Measurements from ENCODE around the gene FGD6.

Gene FGD6

GRCh38 chr12:95220726-95221125 lies 3.5 kb upstream of the FGD6 start:
- H3K27ac ChIP-seq: no peak overlapping the region
- TF ChIP-seq CTCF (IDR thresholded peaks at IDR 0.05; ENCODE audit: low read depth, low read length): no peak

GRCh38 chr12:95220190-95220589 lies 2.9 kb upstream of the FGD6 start:
- no peak for DNase-seq
- no peaks in the 10 kb centered on the region for H3K27me3 ChIP-seq (ENCODE audit: insufficient read depth, low read depth, severe bottlenecking)
- TF ChIP-seq CTCF (IDR thresholded peaks at IDR 0.05; ENCODE audit: low read depth, low read length): no peak
- H3K4me3 ChIP-seq (ENCODE audit: low read depth, low read length): no peak overlapping the region
- peaks cover 21% of the 10 kb centered on the region for H3K36me3 ChIP-seq
- H3K27ac ChIP-seq: no peak overlapping the region
- no peaks in the 10 kb centered on the region for H3K9me3 ChIP-seq (ENCODE audit: severe bottlenecking)

More at GRCh38 chr12:95220726-95221125, 3.5 kb upstream of the FGD6 start:
- Histone ChIP-seq H3K36me3 (peaks cover 23% of the 10 kb centered on the region), H3K27me3 (ENCODE audit: insufficient read depth, low read depth, severe bottlenecking) (no peaks in the 10 kb centered on the region), H3K9me3 (ENCODE audit: severe bottlenecking) (no peaks in the 10 kb centered on the region), H3K4me3 (ENCODE audit: low read depth, low read length) (no peak overlapping the region)
- no peak for DNase-seq

DNA sequence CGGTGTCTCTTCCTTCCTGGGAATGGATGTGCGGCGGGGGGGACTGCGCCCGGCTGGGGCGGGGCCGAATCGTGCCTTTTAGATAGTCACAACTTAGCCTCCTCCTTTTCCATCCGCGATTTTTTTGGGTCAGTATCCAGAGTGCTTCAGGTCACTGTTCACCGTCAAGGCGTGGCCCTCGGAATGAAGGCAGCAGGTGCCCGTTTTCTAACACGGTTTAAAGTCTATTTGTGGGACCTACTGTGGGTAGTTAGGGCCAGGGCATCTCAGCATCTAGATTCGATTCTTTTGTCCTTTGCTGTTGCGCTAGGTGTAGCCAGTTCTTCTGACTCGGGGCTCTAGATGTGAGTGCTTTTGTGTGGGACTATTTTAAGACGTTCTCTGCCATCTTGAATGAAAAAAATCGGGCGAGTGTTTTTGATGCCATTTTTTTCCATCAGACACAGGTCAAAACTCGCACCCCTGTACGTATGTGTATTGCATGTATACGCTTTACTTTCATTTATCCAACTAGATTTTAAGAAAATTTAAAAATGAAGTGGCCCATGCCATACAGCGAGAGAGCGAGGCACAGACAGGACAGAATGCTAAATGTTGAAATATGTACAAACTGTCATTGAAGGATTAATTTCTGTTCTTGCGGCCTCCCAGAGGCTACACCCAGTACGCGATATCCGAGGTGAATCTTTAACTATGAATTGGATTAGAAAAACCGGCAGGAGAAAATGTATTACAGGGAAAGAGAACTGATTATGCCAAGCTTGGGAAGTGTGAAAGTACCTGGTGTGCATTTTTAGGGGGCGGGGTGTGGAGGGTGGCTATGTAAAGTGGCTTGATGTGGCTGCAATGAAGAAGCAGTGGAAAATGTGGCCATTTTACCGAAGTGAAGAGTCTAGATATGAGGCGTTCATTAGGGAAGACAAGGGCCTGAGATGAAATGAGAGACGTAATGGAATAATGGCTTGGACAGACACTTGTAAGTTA lies 1.2 kb upstream of the FGD6 start:
- Histone ChIP-seq H3K27me3 (ENCODE audit: insufficient read depth, low read depth, severe bottlenecking) (no peaks in the 10 kb centered on the region), H3K4me3 (ENCODE audit: low read depth, low read length) (peak overlapping the region; percentile 98), H3K9me3 (ENCODE audit: severe bottlenecking) (no peaks in the 10 kb centered on the region), H3K36me3 (peaks cover 7% of the 10 kb centered on the region), H3K27ac (peak overlapping the region; percentile 90)
- DNase-seq: peak; percentile 13
- TF ChIP-seq CTCF (IDR thresholded peaks at IDR 0.05; ENCODE audit: low read depth, low read length): no peak

DNA sequence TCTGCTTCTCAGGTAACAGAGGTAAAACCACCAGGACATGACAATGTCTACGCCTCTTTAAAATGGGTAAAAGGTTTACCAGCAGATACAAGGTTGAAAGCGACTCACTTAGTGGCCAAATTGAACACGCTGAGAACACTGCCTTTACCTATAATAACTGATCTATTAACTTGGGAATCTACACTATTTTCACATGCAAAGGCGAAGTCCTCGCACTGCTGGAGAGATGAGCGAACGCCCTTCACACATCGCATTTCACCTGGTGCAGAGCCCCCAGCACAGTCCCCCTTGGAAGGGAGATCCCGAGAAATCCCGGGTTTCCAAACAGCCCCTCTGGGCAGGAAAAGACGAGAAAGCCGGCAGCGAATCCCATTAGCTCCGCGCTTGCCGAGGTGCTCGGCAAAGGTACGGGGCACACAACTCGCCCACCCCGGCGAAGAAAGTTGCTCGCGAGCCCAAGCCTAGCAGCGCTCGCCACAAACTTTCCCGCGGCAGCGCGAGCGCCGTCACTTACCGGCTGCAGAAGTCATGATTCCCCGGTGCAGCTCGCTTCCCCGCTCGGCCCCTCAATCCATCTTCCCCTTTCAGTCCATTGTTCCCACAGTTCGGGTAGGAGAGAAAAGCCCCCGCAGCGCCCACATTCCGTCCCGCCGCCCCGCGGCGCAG lies 423 bp downstream of the FGD6 start:
- peak overlapping the region; percentile 85 for H3K27ac ChIP-seq
- peaks cover 7% of the 10 kb centered on the region for H3K36me3 ChIP-seq
- no peak for TF ChIP-seq CTCF (IDR thresholded peaks at IDR 0.05; ENCODE audit: low read depth, low read length)
- peak overlapping the region; percentile 98 for H3K4me3 ChIP-seq (ENCODE audit: low read depth, low read length)
- DNase-seq: no peak
- no peaks in the 10 kb centered on the region for H3K27me3 ChIP-seq (ENCODE audit: insufficient read depth, low read depth, severe bottlenecking)
- no peaks in the 10 kb centered on the region for H3K9me3 ChIP-seq (ENCODE audit: severe bottlenecking)

DNA sequence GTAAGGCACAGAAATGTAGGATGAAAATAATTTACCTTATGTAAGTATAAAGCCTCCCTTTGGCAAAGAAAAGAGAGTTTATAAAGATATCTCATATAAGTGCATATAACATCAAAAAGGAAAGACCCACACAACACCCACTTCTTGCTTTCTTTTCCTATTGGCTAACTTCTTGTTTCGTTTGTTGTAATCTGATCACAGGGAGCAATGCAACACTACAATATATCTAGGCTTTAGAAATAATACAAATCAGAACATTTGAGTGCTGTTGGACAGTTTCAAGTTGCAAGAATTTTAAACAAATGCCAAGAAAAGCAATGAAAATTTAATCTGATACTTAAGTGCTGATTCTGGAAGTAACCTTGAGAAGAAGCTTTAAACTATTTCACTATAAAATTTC lies 1.3 kb downstream of the FGD6 start:
- Histone ChIP-seq H3K27ac (peak overlapping the region; percentile 85; the same call in 1 of the 2 replicates), H3K4me3 (ENCODE audit: low read depth, low read length) (peak overlapping the region; percentile 98), H3K9me3 (ENCODE audit: severe bottlenecking) (no peaks in the 10 kb centered on the region), H3K27me3 (ENCODE audit: insufficient read depth, low read depth, severe bottlenecking) (no peaks in the 10 kb centered on the region), H3K36me3 (peaks cover 7% of the 10 kb centered on the region)
- no peak for TF ChIP-seq CTCF (IDR thresholded peaks at IDR 0.05; ENCODE audit: low read depth, low read length)
- no peak for DNase-seq

All from WERI-Rb-1 (cell line).